Measurements from ENCODE around the gene EHF. TPM values are rescaled to one million over a fixed set of nuclear protein-coding genes. Genes with fewer than 3 reads are reported as not detected.
"Not testable (repeated sequence)": the region's sequence is repeated elsewhere in the genome, so short reads cannot be mapped to it uniquely, and the experiment has no call there.

EHF gene
- total RNA-seq, result 43.7 and 158 TPM in 2 replicates

- peak; percentile 77 for DNase-seq (ENCODE audit: low read depth)
Measured at GRCh38 chr11:34620820-34621792, at the start of gene EHF. TSS of gene EHF (plus strand) at chr11:34621093. CDS start at chr11:34642631, 21,538 bp downstream.

GRCh38 chr11:34573537-34573936 is 47.4 kb upstream of the EHF start:
- DNase-seq (ENCODE audit: low read depth), result no peak

- DNase-seq (ENCODE audit: low read depth), result no peak
Measured at GRCh38 chr11:34575261-34575660, 45.6 kb upstream of the EHF start.

- DNase-seq (ENCODE audit: low read depth), result no peak
Measured at GRCh38 chr11:34575671-34576070, 45.2 kb upstream of the EHF start.

GRCh38 chr11:34576331-34576730 is 44.6 kb upstream of the EHF start:
- DNase-seq (ENCODE audit: low read depth), result no peak

GRCh38 chr11:34583818-34584217 is 37.1 kb upstream of the EHF start:
- DNase-seq (ENCODE audit: low read depth), result no peak

- no peak for DNase-seq (ENCODE audit: low read depth)
Measured at GRCh38 chr11:34585304-34585734, 35.6 kb upstream of the EHF start.

GRCh38 chr11:34585735-34586487 is 35.0 kb upstream of the EHF start:
- peak; percentile 81 for DNase-seq (ENCODE audit: low read depth)

GRCh38 chr11:34586488-34587281 is 34.2 kb upstream of the EHF start:
- DNase-seq (ENCODE audit: low read depth), result no peak

- DNase-seq (ENCODE audit: low read depth), result no peak
Measured at GRCh38 chr11:34587282-34587677, 33.6 kb upstream of the EHF start.

GRCh38 chr11:34588023-34588422 is 32.9 kb upstream of the EHF start:
- DNase-seq (ENCODE audit: low read depth), result no peak

- no peak for DNase-seq (ENCODE audit: low read depth)
Measured at GRCh38 chr11:34588701-34589100, 32.2 kb upstream of the EHF start.

GRCh38 chr11:34589177-34589576 is 31.7 kb upstream of the EHF start:
- not testable (repeated sequence) for DNase-seq (ENCODE audit: low read depth)

- no peak for DNase-seq (ENCODE audit: low read depth)
Measured at GRCh38 chr11:34593085-34593484, 27.8 kb upstream of the EHF start.

- no peak for DNase-seq (ENCODE audit: low read depth)
Measured at GRCh38 chr11:34594603-34595002, 26.3 kb upstream of the EHF start.

- no peak for DNase-seq (ENCODE audit: low read depth)
Measured at GRCh38 chr11:34595391-34595790, 25.5 kb upstream of the EHF start.

- no peak for DNase-seq (ENCODE audit: low read depth)
Measured at GRCh38 chr11:34595960-34596644, 24.8 kb upstream of the EHF start.

- peak; percentile 43 for DNase-seq (ENCODE audit: low read depth)
Measured at GRCh38 chr11:34599406-34599945, 21.4 kb upstream of the EHF start.

GRCh38 chr11:34600339-34601084 is 20.4 kb upstream of the EHF start:
- peak; percentile 72 for DNase-seq (ENCODE audit: low read depth)

- DNase-seq (ENCODE audit: low read depth), result no peak
Measured at GRCh38 chr11:34601085-34601444, 19.8 kb upstream of the EHF start.
